ENCODE measurements around the gene PPP1R1B. TPM values are rescaled to one million over a fixed set of nuclear protein-coding genes. Genes with fewer than 3 reads are reported as not detected.
"Not testable (repeated sequence)": the region's sequence is repeated elsewhere in the genome, so short reads cannot be mapped to it uniquely, and the experiment has no call there.

PPP1R1B gene
- 1 to 10 TPM in 1 of 2 donors, under 1 TPM in 1; 0.43 to 1.2 TPM for polyA plus RNA-seq

- Histone ChIP-seq H3K4me1 (ENCODE audit: control insufficient read depth in 2 of 2, insufficient read depth in 2 of 2, low read length in 1 of 2) (peaks cover 6 to 18% of the 10 kb centered on the region in 2 donors), H3K4me3 (ENCODE audit: low read depth in 1 of 2, low read length in 2 of 2) (peak within 1 kb of the TSS in 1 of 2 donors; percentile 11), H3K27ac (ENCODE audit: low read depth in 2 of 2, low read length in 1 of 2) (no peak within 1 kb of the TSS), H3K27me3 (ENCODE audit: control insufficient read depth in 1 of 2, insufficient read depth in 2 of 2, low read length in 2 of 2) (no peaks in the 10 kb centered on the region), H3K9me3 (ENCODE audit: control insufficient read depth in 2 of 2, insufficient read depth in 1 of 2, low read depth in 1 of 2, low read length in 1 of 2) (no peaks in the 10 kb centered on the region), H3K36me3 (ENCODE audit: control insufficient read depth in 2 of 2, insufficient read depth in 2 of 2, low read length in 1 of 2) (no peaks in the 10 kb centered on the region)
- 11 to 13% methylated on average over 29 of the region's 29 CpGs for WGBS, 2 donors
Observed at GRCh38 chr17:39626171-39627046, at the start of gene PPP1R1B. Gene PPP1R1B, plus strand, starts transcription at chr17:39626952. Its CDS starts 441 bp downstream, at chr17:39627393.

GRCh38 chr17:39578272-39578671 lies 48.5 kb upstream of the PPP1R1B start:
- Histone ChIP-seq H3K27me3 (ENCODE audit: control insufficient read depth in 1 of 2, insufficient read depth in 2 of 2, low read length in 2 of 2) (no peaks in the 10 kb centered on the region), H3K27ac (ENCODE audit: low read depth in 2 of 2, low read length in 1 of 2) (no peak overlapping the region), H3K36me3 (ENCODE audit: control insufficient read depth in 2 of 2, insufficient read depth in 2 of 2, low read length in 1 of 2) (no peaks in the 10 kb centered on the region), H3K4me1 (ENCODE audit: control insufficient read depth in 2 of 2, insufficient read depth in 2 of 2, low read length in 1 of 2) (peaks cover 0 to 5% of the 10 kb centered on the region in 2 donors), H3K4me3 (ENCODE audit: low read depth in 1 of 2, low read length in 2 of 2) (no peak overlapping the region), H3K9me3 (ENCODE audit: control insufficient read depth in 2 of 2, insufficient read depth in 1 of 2, low read depth in 1 of 2, low read length in 1 of 2) (no peaks in the 10 kb centered on the region)
- WGBS, 2 donors = 87 to 91% methylated on average over 2 of the region's 2 CpGs

- no peaks in the 10 kb centered on the region for H3K27me3 ChIP-seq (ENCODE audit: control insufficient read depth in 1 of 2, insufficient read depth in 2 of 2, low read length in 2 of 2)
Observed at GRCh38 chr17:39579318-39580081, 47.3 kb upstream of the PPP1R1B start.

GRCh38 chr17:39580082-39580468 lies 46.7 kb upstream of the PPP1R1B start:
- Histone ChIP-seq H3K27me3 (ENCODE audit: control insufficient read depth in 1 of 2, insufficient read depth in 2 of 2, low read length in 2 of 2) (no peaks in the 10 kb centered on the region), H3K36me3 (ENCODE audit: control insufficient read depth in 2 of 2, insufficient read depth in 2 of 2, low read length in 1 of 2) (no peaks in the 10 kb centered on the region), H3K9me3 (ENCODE audit: control insufficient read depth in 2 of 2, insufficient read depth in 1 of 2, low read depth in 1 of 2, low read length in 1 of 2) (no peaks in the 10 kb centered on the region), H3K4me3 (ENCODE audit: low read depth in 1 of 2, low read length in 2 of 2) (no peak overlapping the region), H3K27ac (ENCODE audit: low read depth in 2 of 2, low read length in 1 of 2) (no peak overlapping the region), H3K4me1 (ENCODE audit: control insufficient read depth in 2 of 2, insufficient read depth in 2 of 2, low read length in 1 of 2) (no peaks in the 10 kb centered on the region)
- WGBS, 2 donors = 86 to 90% methylated on average over 7 of the region's 7 CpGs

More at GRCh38 chr17:39579318-39580081, 47.3 kb upstream of the PPP1R1B start:
- Histone ChIP-seq H3K36me3 (ENCODE audit: control insufficient read depth in 2 of 2, insufficient read depth in 2 of 2, low read length in 1 of 2) (no peaks in the 10 kb centered on the region), H3K4me1 (ENCODE audit: control insufficient read depth in 2 of 2, insufficient read depth in 2 of 2, low read length in 1 of 2) (no peaks in the 10 kb centered on the region), H3K27ac (ENCODE audit: low read depth in 2 of 2, low read length in 1 of 2) (no peak overlapping the region), H3K9me3 (ENCODE audit: control insufficient read depth in 2 of 2, insufficient read depth in 1 of 2, low read depth in 1 of 2, low read length in 1 of 2) (no peaks in the 10 kb centered on the region), H3K4me3 (ENCODE audit: low read depth in 1 of 2, low read length in 2 of 2) (no peak overlapping the region)
- WGBS, 2 donors = 50 to 51% methylated on average over 8 of the region's 8 CpGs

GRCh38 chr17:39581071-39581758 lies 45.5 kb upstream of the PPP1R1B start:
- no peaks in the 10 kb centered on the region for H3K27me3 ChIP-seq (ENCODE audit: control insufficient read depth in 1 of 2, insufficient read depth in 2 of 2, low read length in 2 of 2)
- 87 to 91% methylated on average over 20 of the region's 20 CpGs for WGBS, 2 donors
- H3K27ac ChIP-seq (ENCODE audit: low read depth in 2 of 2, low read length in 1 of 2) = no peak overlapping the region
- no peaks in the 10 kb centered on the region for H3K36me3 ChIP-seq (ENCODE audit: control insufficient read depth in 2 of 2, insufficient read depth in 2 of 2, low read length in 1 of 2)
- H3K4me3 ChIP-seq (ENCODE audit: low read depth in 1 of 2, low read length in 2 of 2) = no peak overlapping the region
- H3K4me1 ChIP-seq (ENCODE audit: control insufficient read depth in 2 of 2, insufficient read depth in 2 of 2, low read length in 1 of 2) = no peaks in the 10 kb centered on the region
- no peaks in the 10 kb centered on the region for H3K9me3 ChIP-seq (ENCODE audit: control insufficient read depth in 2 of 2, insufficient read depth in 1 of 2, low read depth in 1 of 2, low read length in 1 of 2)

- Histone ChIP-seq H3K27me3 (ENCODE audit: control insufficient read depth in 1 of 2, insufficient read depth in 2 of 2, low read length in 2 of 2) (no peaks in the 10 kb centered on the region), H3K9me3 (ENCODE audit: control insufficient read depth in 2 of 2, insufficient read depth in 1 of 2, low read depth in 1 of 2, low read length in 1 of 2) (no peaks in the 10 kb centered on the region), H3K4me1 (ENCODE audit: control insufficient read depth in 2 of 2, insufficient read depth in 2 of 2, low read length in 1 of 2) (no peaks in the 10 kb centered on the region), H3K27ac (ENCODE audit: low read depth in 2 of 2, low read length in 1 of 2) (no peak overlapping the region), H3K4me3 (ENCODE audit: low read depth in 1 of 2, low read length in 2 of 2) (no peak overlapping the region), H3K36me3 (ENCODE audit: control insufficient read depth in 2 of 2, insufficient read depth in 2 of 2, low read length in 1 of 2) (no peaks in the 10 kb centered on the region)
- WGBS, 2 donors = 84 to 90% methylated on average over 4 of the region's 4 CpGs
Observed at GRCh38 chr17:39581759-39582085, 45.0 kb upstream of the PPP1R1B start.

- no peak overlapping the region for H3K27ac ChIP-seq (ENCODE audit: low read depth in 2 of 2, low read length in 1 of 2)
- WGBS, 2 donors = 40 to 52% methylated on average over 2 of the region's 2 CpGs
- no peaks in the 10 kb centered on the region for H3K4me1 ChIP-seq (ENCODE audit: control insufficient read depth in 2 of 2, insufficient read depth in 2 of 2, low read length in 1 of 2)
- no peaks in the 10 kb centered on the region for H3K27me3 ChIP-seq (ENCODE audit: control insufficient read depth in 1 of 2, insufficient read depth in 2 of 2, low read length in 2 of 2)
- H3K36me3 ChIP-seq (ENCODE audit: control insufficient read depth in 2 of 2, insufficient read depth in 2 of 2, low read length in 1 of 2) = no peaks in the 10 kb centered on the region
- no peak overlapping the region for H3K4me3 ChIP-seq (ENCODE audit: low read depth in 1 of 2, low read length in 2 of 2)
- no peaks in the 10 kb centered on the region for H3K9me3 ChIP-seq (ENCODE audit: control insufficient read depth in 2 of 2, insufficient read depth in 1 of 2, low read depth in 1 of 2, low read length in 1 of 2)
Observed at GRCh38 chr17:39582658-39583057, 44.1 kb upstream of the PPP1R1B start.

- not testable (repeated sequence) for H3K4me1 ChIP-seq (ENCODE audit: control insufficient read depth in 2 of 2, insufficient read depth in 2 of 2, low read length in 1 of 2); H3K9me3 ChIP-seq (ENCODE audit: control insufficient read depth in 2 of 2, insufficient read depth in 1 of 2, low read depth in 1 of 2, low read length in 1 of 2); H3K36me3 ChIP-seq (ENCODE audit: control insufficient read depth in 2 of 2, insufficient read depth in 2 of 2, low read length in 1 of 2); H3K27ac ChIP-seq (ENCODE audit: low read depth in 2 of 2, low read length in 1 of 2); H3K27me3 ChIP-seq (ENCODE audit: control insufficient read depth in 1 of 2, insufficient read depth in 2 of 2, low read length in 2 of 2); H3K4me3 ChIP-seq (ENCODE audit: low read depth in 1 of 2, low read length in 2 of 2)
- 35 to 54% methylated on average over 2 of the region's 2 CpGs for WGBS, 2 donors
Observed at GRCh38 chr17:39590180-39590579, 36.6 kb upstream of the PPP1R1B start.
